GM12874 (cell line): ENCODE results near the gene ACBD3.

ENCODE experiments used
- CTCF ChIP-seq: IDR thresholded peaks from 2 replicates; pipeline ENCODE4 v1.5.1; 2011; ENCODE audit warnings: low read depth, mild to moderate bottlenecking, control low read depth, low read length, moderate library complexity; ENCODE audit not compliant: insufficient read depth

ACBD3 gene

DNA sequence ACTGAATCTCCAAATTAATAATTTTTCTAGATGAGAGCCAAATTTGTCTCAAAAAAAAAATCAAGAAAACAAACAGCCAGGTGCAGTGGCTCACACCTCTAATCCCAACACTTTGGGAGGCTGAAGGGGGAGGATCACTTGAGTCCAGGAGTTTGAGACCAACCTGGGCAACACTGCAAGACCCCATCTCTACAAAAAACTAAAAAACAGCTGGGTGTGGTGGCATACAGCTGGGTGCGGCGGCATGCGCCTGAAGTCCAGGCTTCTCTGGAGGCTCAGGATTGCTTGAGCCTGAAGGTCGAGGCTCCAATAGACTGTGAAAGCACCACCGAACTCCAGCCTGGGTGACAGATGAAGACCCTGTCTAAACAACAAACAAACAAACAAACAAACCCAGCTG lies 14.0 kb downstream of the ACBD3 start:
- no peak for TF ChIP-seq CTCF

GRCh38 chr1:226166341-226166740 lies 20.2 kb downstream of the ACBD3 start:
- no peak for TF ChIP-seq CTCF

- TF ChIP-seq CTCF = no peak
Observed at GRCh38 chr1:226164154-226164553, 22.4 kb downstream of the ACBD3 start.

DNA sequence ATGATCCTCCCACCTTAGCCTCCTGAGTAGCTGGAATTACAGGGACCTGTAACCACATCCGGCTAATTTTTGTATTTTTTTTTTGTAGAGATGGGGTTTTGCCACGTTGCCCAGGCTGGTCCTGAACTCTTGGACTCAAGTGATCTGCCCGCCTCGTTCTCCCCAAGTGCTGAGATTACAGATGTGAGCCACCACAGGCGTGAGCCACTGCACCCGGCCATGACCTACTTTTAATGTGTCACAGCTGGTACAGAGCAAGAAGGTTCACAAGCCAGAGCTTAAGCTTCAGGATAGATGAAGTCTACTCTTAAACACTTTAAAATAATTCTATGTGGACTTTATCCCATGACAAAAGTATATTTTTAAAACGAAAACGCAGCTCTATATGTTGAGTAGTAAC lies 23.6 kb downstream of the ACBD3 start:
- no peak for TF ChIP-seq CTCF

DNA sequence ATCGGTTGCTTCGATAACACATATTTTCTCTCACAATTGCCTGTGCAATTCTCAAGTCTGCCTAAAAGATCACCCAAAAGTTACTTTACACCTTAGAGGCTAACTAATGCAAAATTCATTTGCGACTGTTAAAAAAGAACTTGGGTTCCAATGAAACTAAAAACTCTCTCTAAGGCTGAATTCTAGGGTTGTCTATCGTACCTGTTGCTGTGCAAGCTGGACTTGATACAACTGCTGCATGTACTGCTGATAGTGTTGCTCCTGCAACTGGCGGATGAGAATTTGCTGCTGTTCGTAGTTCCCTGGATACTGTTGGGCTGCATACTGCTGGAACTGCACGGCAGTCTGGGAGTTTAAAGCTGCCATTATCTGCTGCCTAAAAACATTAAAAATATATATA lies 27.6 kb downstream of the ACBD3 start:
- TF ChIP-seq CTCF = no peak

GRCh38 chr1:226158457-226158856 lies 28.1 kb downstream of the ACBD3 start:
- no peak for TF ChIP-seq CTCF

DNA sequence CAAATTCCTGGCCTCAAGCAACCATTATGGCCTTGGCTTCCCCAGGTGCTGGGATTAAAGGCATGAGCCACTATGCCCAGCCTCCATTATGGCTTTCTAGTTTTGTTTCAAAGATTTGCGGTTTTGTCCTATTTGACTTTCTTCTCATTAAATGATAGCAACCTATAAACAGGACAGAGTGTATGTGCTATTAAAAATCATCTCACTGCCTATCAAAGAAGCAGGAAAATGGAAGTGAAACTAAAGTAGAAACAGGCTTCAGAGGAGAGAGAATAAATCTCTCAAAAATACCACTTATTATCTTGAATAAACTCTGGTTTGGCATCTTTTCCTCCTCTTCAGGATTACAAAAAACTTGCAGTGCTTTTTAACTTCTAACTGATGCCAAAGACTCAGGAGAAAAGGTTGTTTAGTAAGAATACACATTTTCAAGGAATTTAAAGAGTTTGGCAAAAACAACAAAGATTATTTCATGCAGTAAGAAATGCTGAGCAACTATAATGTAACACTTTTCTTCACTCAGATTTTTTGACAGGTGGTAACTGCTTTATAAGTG lies 28.7 kb downstream of the ACBD3 start:
- no peak for TF ChIP-seq CTCF
